H9 (cell line): ENCODE measurements around the gene WDFY1. TPM values are rescaled to one million over a fixed set of nuclear protein-coding genes. Genes with fewer than 3 reads are reported as not detected.

ENCODE experiments used
- DNase-seq: peaks from one replicate; pipeline ENCODE4 v3.0.0-alpha.2; 2017
- H2AFZ ChIP-seq: one replicate; pipeline ENCODE4 v1.6.1; 2013; ENCODE audit warnings: mild to moderate bottlenecking, low read length, control low read depth, moderate library complexity
- H2AK5ac ChIP-seq: 2 replicates; pipeline ENCODE4 v1.6.1; 2013; ENCODE audit warnings: low read length, control low read depth, mixed read lengths; ENCODE audit not compliant: insufficient read length
- H2BK120ac ChIP-seq: one replicate; pipeline ENCODE4 v1.6.1; 2013; ENCODE audit warnings: low read depth, mild to moderate bottlenecking, low read length, control low read depth, inconsistent platforms; ENCODE audit not compliant: poor library complexity, severe bottlenecking
- H2BK12ac ChIP-seq: 2 replicates; pipeline ENCODE4 v1.6.1; 2013; ENCODE audit warnings: low read length, control low read depth, mixed read lengths, low read depth; ENCODE audit not compliant: insufficient read length
- H2BK15ac ChIP-seq: 2 replicates; pipeline ENCODE4 v1.6.1; 2013; ENCODE audit warnings: low read depth, low read length, control low read depth
- H2BK20ac ChIP-seq: one replicate; pipeline ENCODE4 v1.6.1; 2013; ENCODE audit warnings: low read depth, mild to moderate bottlenecking, low read length, control low read depth, inconsistent platforms; ENCODE audit not compliant: poor library complexity, severe bottlenecking
- H2BK5ac ChIP-seq: 2 replicates; pipeline ENCODE4 v1.6.1; 2013; ENCODE audit warnings: low read length, control low read depth, mixed read lengths; ENCODE audit not compliant: insufficient read length
- H3K14ac ChIP-seq: 2 replicates; pipeline ENCODE4 v1.6.1; 2013; ENCODE audit warnings: low read length, control low read depth; ENCODE audit not compliant: insufficient read depth
- H3K18ac ChIP-seq: 2 replicates; pipeline ENCODE4 v1.6.1; 2013; ENCODE audit warnings: low read depth, mild to moderate bottlenecking, mixed read lengths, low read length, control low read depth; ENCODE audit not compliant: insufficient read length
- H3K23ac ChIP-seq: 2 replicates; pipeline ENCODE4 v1.6.1; 2013; ENCODE audit warnings: low read length, control low read depth, mixed read lengths, low read depth; ENCODE audit not compliant: insufficient read length
- H3K23me2 ChIP-seq: 2 replicates; pipeline ENCODE4 v1.6.1; 2013; ENCODE audit warnings: low read depth, mild to moderate bottlenecking, mixed read lengths, low read length, control low read depth; ENCODE audit not compliant: insufficient read length, poor library complexity, severe bottlenecking
- H3K27ac ChIP-seq: 2 replicates; pipeline ENCODE4 v1.5.1; 2013; ENCODE audit warnings: low read length, control low read depth, mixed read lengths, low read depth; ENCODE audit not compliant: insufficient read length
- H3K27me3 ChIP-seq: 2 replicates; pipeline ENCODE4 v1.6.1; 2013; ENCODE audit warnings: low read length, control low read depth, inconsistent platforms; ENCODE audit not compliant: insufficient read depth
- H3K4ac ChIP-seq: 2 replicates; pipeline ENCODE4 v1.6.1; 2013; ENCODE audit warnings: low read depth, mild to moderate bottlenecking, control low read depth, inconsistent platforms, low read length, moderate library complexity
- H3K4me1 ChIP-seq: 2 replicates; pipeline ENCODE4 v1.6.1; 2013; ENCODE audit warnings: low read length, control low read depth, inconsistent platforms; ENCODE audit not compliant: insufficient read depth
- H3K4me2 ChIP-seq: 2 replicates; pipeline ENCODE4 v1.6.1; 2013; ENCODE audit warnings: low read length, control low read depth, mixed read lengths; ENCODE audit not compliant: insufficient read length, insufficient read depth
- H3K56ac ChIP-seq: 2 replicates; pipeline ENCODE4 v1.6.1; 2013; ENCODE audit warnings: low read depth, mild to moderate bottlenecking, mixed read lengths, low read length, control low read depth; ENCODE audit not compliant: insufficient read length
- H3K79me1 ChIP-seq: 2 replicates; pipeline ENCODE4 v1.6.1; 2013; ENCODE audit warnings: low read depth, mild to moderate bottlenecking, moderate library complexity, low read length, control low read depth, inconsistent platforms; ENCODE audit not compliant: insufficient read depth, poor library complexity, severe bottlenecking
- H3K79me2 ChIP-seq: 2 replicates; pipeline ENCODE4 v1.6.1; 2013; ENCODE audit warnings: low read length, control low read depth, inconsistent platforms; ENCODE audit not compliant: insufficient read depth
- H3K9ac ChIP-seq: 2 replicates; pipeline ENCODE4 v1.6.1; 2013; ENCODE audit warnings: low read length, control low read depth, mixed read lengths; ENCODE audit not compliant: insufficient read length; ENCODE audit errors: extremely low read depth
- H3K9me3 ChIP-seq: one replicate; pipeline ENCODE4 v1.6.1; 2013; ENCODE audit warnings: low read depth, low read length, inconsistent platforms; ENCODE audit not compliant: control insufficient read depth
- H3T11ph ChIP-seq: one replicate; pipeline ENCODE4 v1.6.1; 2013; ENCODE audit warnings: mild to moderate bottlenecking, low read length, control low read depth, inconsistent platforms
- H4K20me1 ChIP-seq: one replicate; pipeline ENCODE4 v1.6.1; 2013; ENCODE audit not compliant: control insufficient read depth, insufficient read length, insufficient read depth
- H4K5ac ChIP-seq: 2 replicates; pipeline ENCODE4 v1.6.1; 2013; ENCODE audit warnings: low read depth, mild to moderate bottlenecking, mixed read lengths, low read length, control low read depth; ENCODE audit not compliant: insufficient read length
- H4K8ac ChIP-seq: replicated peaks from 2 replicates; pipeline ENCODE4 v1.6.1; 2013; ENCODE audit warnings: low read length, control low read depth, mixed read lengths, low read depth; ENCODE audit not compliant: insufficient read length
- H4K91ac ChIP-seq: 2 replicates; pipeline ENCODE4 v1.6.1; 2013; ENCODE audit warnings: low read depth, mild to moderate bottlenecking, moderate library complexity, mixed read lengths, low read length, control low read depth; ENCODE audit not compliant: insufficient read length
- H3K27ac Mint-ChIP-seq, 3 experiments: 2 replicates in 2 of 3; 3 replicates in 1 of 3; pipeline ENCODE4 v1.8.0; 2020 to 2021; ENCODE audit warnings: mixed read lengths in 3 of 3, mild to moderate bottlenecking in 1 of 3, moderate library complexity in 1 of 3
- H3K27me3 Mint-ChIP-seq: 2 replicates; pipeline ENCODE4 v1.8.0; 2021; ENCODE audit warnings: low read depth, mild to moderate bottlenecking, moderate library complexity, mixed read lengths
- H3K36me3 Mint-ChIP-seq, 3 experiments: 2 replicates in 2 of 3; 3 replicates in 1 of 3; pipeline ENCODE4 v1.8.0; 2020 to 2021; ENCODE audit warnings: low read depth in 3 of 3, mixed read lengths in 3 of 3; ENCODE audit not compliant: insufficient read depth in 1 of 3
- H3K4me1 Mint-ChIP-seq, 2 experiments: 2 replicates each; pipeline ENCODE4 v1.8.0; 2020; ENCODE audit warnings: mixed read lengths in 2 of 2
- H3K4me3 Mint-ChIP-seq, 2 experiments: 2 replicates in 1 of 2; 3 replicates in 1 of 2; pipeline ENCODE4 v1.8.0; 2020 to 2021; ENCODE audit warnings: mild to moderate bottlenecking in 2 of 2, mixed read lengths in 2 of 2, moderate library complexity in 1 of 2
- H3K9me3 Mint-ChIP-seq, 2 experiments: 2 replicates in 1 of 2; 3 replicates in 1 of 2; pipeline ENCODE4 v1.8.0; 2020; ENCODE audit warnings: mild to moderate bottlenecking in 2 of 2, mixed read lengths in 2 of 2, moderate library complexity in 1 of 2
- WGBS: extraction: QIAGEN DNeasy Blood & Tissue Kit; methylation state at CpG from one replicate; pipeline ENCODE4 v1.1.7; 2013; ENCODE audit warnings: missing lambda C conversion rate, low lambda C conversion rate, mixed read lengths; ENCODE audit not compliant: insufficient read length; ENCODE audit errors: extremely low coverage; 5-methylcytosine and 5-hydroxymethylcytosine counted together
- total RNA-seq: library from RNA; stranded (reverse); gene quantifications from 2 replicates; pipeline ENCODE4 v1.2.1, GENCODE V29; 2021
- TF ChIP-seq, protein P1 (sequence below): fragments of 200-600 bp; sonication (generic); conservative IDR thresholded peaks from 3 replicates; pipeline ENCODE4 v1.8.0; 2021; ENCODE audit warnings: antibody characterized with exemption, mild to moderate bottlenecking

The WDFY1 gene
- total RNA-seq, 1 experiment from 2014 or later, result 54.1 TPM

DNA sequence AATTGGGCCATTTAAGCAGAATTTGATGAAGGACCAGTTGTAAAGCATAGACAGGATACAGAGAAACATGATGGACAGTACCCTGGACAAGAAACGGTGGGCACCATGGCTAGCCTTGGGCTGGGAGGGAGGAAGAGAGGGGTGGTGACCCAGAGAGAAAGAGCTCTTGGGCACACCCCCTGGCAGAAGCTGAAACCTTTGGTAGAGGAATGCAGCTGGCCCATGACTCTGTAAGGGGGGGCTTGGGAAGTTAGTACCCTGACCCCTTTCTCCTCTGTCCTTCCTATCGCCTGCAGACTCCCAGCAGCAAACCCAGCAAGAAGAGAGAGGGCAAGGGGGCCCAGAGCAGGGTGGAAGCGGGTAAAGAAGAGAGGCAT is 44.7 kb upstream of the WDFY1 start:
- no peak overlapping the region for H2BK12ac ChIP-seq
- H3K14ac ChIP-seq, result no peak overlapping the region
- H2BK20ac ChIP-seq, result no peak overlapping the region
- no peak overlapping the region for H2BK120ac ChIP-seq
- H3K27ac ChIP-seq, result no peak overlapping the region
- Mint-ChIP-seq H3K36me3 (peaks cover 0 to under 1% (median 0%) of the 10 kb centered on the region in 3 experiments; a peak in 1 of 7 replicates), H3K9me3 (no peaks in the 10 kb centered on the region), H3K27ac (peak overlapping the region in 1 of 3 experiments; percentile 53; a peak in 2 of 7 replicates), H3K27me3 (no peaks in the 10 kb centered on the region), H3K4me1 (peaks cover 6 to 11% of the 10 kb centered on the region in 2 experiments; a peak in 3 of 4 replicates), H3K4me3 (no peak overlapping the region)
- no peak overlapping the region for H3K4me2 ChIP-seq
- H3K56ac ChIP-seq, result no peak overlapping the region
- TF ChIP-seq, protein P1, sequence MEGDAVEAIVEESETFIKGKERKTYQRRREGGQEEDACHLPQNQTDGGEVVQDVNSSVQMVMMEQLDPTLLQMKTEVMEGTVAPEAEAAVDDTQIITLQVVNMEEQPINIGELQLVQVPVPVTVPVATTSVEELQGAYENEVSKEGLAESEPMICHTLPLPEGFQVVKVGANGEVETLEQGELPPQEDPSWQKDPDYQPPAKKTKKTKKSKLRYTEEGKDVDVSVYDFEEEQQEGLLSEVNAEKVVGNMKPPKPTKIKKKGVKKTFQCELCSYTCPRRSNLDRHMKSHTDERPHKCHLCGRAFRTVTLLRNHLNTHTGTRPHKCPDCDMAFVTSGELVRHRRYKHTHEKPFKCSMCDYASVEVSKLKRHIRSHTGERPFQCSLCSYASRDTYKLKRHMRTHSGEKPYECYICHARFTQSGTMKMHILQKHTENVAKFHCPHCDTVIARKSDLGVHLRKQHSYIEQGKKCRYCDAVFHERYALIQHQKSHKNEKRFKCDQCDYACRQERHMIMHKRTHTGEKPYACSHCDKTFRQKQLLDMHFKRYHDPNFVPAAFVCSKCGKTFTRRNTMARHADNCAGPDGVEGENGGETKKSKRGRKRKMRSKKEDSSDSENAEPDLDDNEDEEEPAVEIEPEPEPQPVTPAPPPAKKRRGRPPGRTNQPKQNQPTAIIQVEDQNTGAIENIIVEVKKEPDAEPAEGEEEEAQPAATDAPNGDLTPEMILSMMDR, result no peak
- H2BK15ac ChIP-seq, result no peak overlapping the region
- H4K20me1 ChIP-seq, result no peaks in the 10 kb centered on the region
- H3K23ac ChIP-seq, result no peak overlapping the region
- no peaks in the 10 kb centered on the region for H3K9me3 ChIP-seq
- no peak overlapping the region for H4K5ac ChIP-seq
- no peak overlapping the region for H3K4ac ChIP-seq
- no peak overlapping the region for H2AFZ ChIP-seq
- H3K23me2 ChIP-seq, result no peaks in the 10 kb centered on the region
- no peak overlapping the region for H3K18ac ChIP-seq
- no peak overlapping the region for H2AK5ac ChIP-seq
- no CpG with 5 or more reads among the region's 3 CpGs for WGBS
- no peaks in the 10 kb centered on the region for H3K4me1 ChIP-seq
- H3K27me3 ChIP-seq, result no peaks in the 10 kb centered on the region
- no peak overlapping the region for H3T11ph ChIP-seq
- no peak overlapping the region for H4K8ac ChIP-seq
- no peaks in the 10 kb centered on the region for H3K79me2 ChIP-seq
- no peak for DNase-seq
- H2BK5ac ChIP-seq, result no peak overlapping the region
- no peak overlapping the region for H4K91ac ChIP-seq
- no peaks in the 10 kb centered on the region for H3K79me1 ChIP-seq
- no peak overlapping the region for H3K9ac ChIP-seq
